Activated naive CD4-positive, alpha-beta T cell treated with anti-CD3 and anti-CD28 coated beads, Interleukin-2, amount 50 U/mL, for 24 hours (primary cell): ENCODE measurements around the gene FADS2.
A peak's percentile ranks its signal among the peaks of the same experiment; 100 is the strongest.

Experiments used
- H3K27ac Mint-ChIP-seq: one replicate; pipeline ENCODE4 v1.8.0; 2021; ENCODE audit warnings: mild to moderate bottlenecking, mixed read lengths
- H3K27me3 Mint-ChIP-seq: one replicate; pipeline ENCODE4 v1.8.0; 2021; ENCODE audit warnings: mixed read lengths
- H3K36me3 Mint-ChIP-seq: one replicate; pipeline ENCODE4 v1.8.0; 2021; ENCODE audit warnings: mixed read lengths
- H3K4me1 Mint-ChIP-seq: one replicate; pipeline ENCODE4 v1.8.0; 2021; ENCODE audit warnings: mixed read lengths
- H3K4me3 Mint-ChIP-seq: one replicate; pipeline ENCODE4 v1.8.0; 2021; ENCODE audit warnings: mild to moderate bottlenecking, mixed read lengths
- H3K9me3 Mint-ChIP-seq: one replicate; pipeline ENCODE4 v1.8.0; 2021; ENCODE audit warnings: mixed read lengths

Gene FADS2

GRCh38 chr11:61891331-61892084 lies 63.4 kb downstream of the FADS2 start, which contains the start of gene FADS3:
Gene FADS3, minus strand, starts transcription at chr11:61891545. Its CDS starts 164 bp downstream, at chr11:61891381.
- Mint-ChIP-seq H3K27ac (no peak within 1 kb of the TSS), H3K36me3 (no peaks in the 10 kb centered on the region)

DNA sequence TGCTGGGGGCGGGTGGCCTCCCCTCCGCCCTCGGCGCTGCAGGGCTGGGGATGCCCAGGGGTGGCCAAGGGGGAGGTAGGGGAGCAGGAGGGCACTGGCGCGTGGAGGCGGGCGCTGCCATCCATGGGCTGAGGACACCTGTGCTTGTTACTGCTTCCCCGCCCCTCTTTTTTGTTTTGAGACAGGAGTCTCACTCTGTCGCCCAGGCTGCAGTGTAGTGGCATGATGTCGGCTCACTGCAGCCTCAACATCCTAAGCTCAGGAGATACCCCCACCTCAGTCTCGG lies 63.9 kb downstream of the FADS2 start:
- Mint-ChIP-seq H3K9me3 (no peaks in the 10 kb centered on the region), H3K4me3 (peak overlapping the region; percentile 66), H3K36me3 (no peaks in the 10 kb centered on the region), H3K27me3 (no peaks in the 10 kb centered on the region), H3K27ac (no peak overlapping the region), H3K4me1 (peaks cover 3% of the 10 kb centered on the region)

More at GRCh38 chr11:61891331-61892084, 63.4 kb downstream of the FADS2 start, which contains the start of gene FADS3:
- Mint-ChIP-seq H3K27me3 (no peaks in the 10 kb centered on the region), H3K4me1 (peaks cover 3% of the 10 kb centered on the region), H3K4me3 (peak within 1 kb of the TSS; percentile 72), H3K9me3 (no peaks in the 10 kb centered on the region)

DNA sequence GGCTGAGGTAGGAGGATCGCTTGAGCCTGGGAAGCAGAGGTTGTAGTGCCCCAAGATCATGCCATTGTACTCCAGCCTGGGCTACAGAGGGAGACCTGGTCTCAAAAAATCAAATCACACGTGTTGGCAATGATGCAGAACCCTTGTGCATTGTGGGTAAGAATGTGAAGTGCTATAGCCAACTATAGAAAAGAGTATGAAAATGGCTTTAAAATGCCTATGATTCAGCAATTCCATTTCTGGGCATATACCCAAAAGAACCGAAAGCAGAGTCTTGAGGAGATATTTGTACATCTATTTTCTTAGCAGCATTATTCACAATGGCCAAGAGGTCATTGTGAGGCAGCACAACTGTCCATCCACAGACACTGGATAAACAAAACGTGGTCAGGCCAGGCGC lies 65.9 kb downstream of the FADS2 start:
- Mint-ChIP-seq H3K4me1 (peaks cover 3% of the 10 kb centered on the region), H3K27me3 (no peaks in the 10 kb centered on the region), H3K4me3 (no peak overlapping the region), H3K36me3 (no peaks in the 10 kb centered on the region), H3K27ac (no peak overlapping the region), H3K9me3 (no peaks in the 10 kb centered on the region)

DNA sequence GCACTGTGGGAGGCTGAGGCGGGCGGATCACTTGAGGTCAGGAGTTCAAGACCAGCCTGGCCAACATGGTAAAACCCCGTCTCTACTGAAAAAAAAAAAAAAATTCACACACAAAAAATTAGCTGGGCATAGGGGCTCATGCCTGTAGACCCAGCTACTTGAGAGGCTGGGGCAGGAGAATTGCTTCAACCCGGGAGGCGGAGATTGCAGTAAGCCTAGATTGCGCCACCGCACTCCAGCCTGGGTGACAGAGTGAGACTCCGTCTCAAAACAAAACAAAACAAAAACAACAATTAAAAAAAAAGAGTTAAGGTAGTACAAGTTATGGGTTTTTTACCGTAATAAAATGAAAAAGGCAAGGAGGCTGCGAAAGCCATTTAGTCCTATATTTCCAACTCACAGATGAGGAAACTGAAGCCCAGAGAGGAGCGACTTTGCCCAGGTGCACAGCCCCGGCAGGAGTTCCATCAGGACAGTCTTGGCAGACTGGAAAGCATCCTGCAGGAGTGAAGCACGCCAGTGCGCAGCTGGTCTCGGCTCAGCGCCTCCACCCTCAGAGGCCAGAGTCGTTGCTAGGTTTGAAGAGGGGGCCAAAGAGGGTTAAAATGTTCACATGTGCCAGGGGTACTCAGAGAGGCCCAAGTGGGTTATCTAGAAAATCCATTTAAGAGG lies 67.1 kb downstream of the FADS2 start:
- Mint-ChIP-seq H3K9me3 (no peaks in the 10 kb centered on the region), H3K36me3 (no peaks in the 10 kb centered on the region), H3K27me3 (no peaks in the 10 kb centered on the region), H3K27ac (no peak overlapping the region), H3K4me1 (peaks cover 8% of the 10 kb centered on the region), H3K4me3 (no peak overlapping the region)

DNA sequence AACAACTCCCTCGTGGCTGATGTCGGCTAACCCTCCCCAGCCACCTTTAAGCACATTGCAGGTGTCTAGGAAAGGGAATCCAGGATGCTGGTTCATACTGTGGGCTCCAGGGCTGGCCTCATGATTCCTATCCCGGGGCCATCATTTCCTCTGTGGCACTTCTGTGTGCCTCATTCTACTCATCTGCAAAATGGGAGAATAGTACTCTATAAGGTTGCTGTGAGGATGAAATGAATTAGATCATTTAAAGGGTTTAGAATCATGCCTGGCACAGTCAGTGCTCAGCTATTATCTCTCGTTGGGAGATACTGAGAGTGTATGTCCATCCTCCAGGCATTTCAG lies 67.6 kb downstream of the FADS2 start:
- no peak overlapping the region for H3K27ac Mint-ChIP-seq
- no peak overlapping the region for H3K4me3 Mint-ChIP-seq
- no peaks in the 10 kb centered on the region for H3K9me3 Mint-ChIP-seq
- H3K27me3 Mint-ChIP-seq: no peaks in the 10 kb centered on the region
- peaks cover 8% of the 10 kb centered on the region for H3K4me1 Mint-ChIP-seq
- H3K36me3 Mint-ChIP-seq: no peaks in the 10 kb centered on the region

DNA sequence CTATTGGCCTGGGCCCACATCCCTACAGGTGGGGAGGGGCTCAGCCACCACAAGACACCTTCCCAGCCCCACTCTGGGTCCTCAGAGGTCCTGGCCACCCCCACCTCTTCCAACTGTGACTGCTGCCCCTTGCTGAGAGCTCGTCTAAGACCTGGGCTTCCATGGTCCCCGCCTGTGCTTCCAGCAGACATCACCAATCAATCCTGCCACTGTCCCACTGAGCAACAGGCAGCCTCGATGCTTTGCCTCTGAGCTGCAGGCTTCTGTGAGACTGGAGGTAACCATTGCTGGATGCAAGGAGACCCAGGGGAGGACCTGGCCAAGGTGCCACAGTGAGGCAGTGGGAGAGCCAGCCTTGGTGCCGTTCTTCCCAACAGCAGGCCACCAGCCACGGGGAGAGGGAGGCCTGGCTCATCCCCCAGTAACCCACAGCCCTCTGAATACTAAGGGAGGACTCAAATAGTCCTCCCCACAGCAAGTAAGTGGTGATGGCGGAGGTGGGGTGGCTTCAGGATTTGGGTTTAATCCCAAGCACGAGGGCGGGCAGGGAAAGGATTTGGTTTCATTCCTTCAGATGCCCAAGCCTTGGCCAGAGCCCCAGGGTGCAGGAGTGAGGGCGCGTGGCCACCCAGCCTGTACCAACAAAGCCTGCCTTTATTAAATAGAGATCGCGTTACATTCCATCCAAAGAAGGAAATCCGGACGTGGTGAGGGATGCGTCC lies 68.7 kb downstream of the FADS2 start:
- no peak overlapping the region for H3K27ac Mint-ChIP-seq
- H3K9me3 Mint-ChIP-seq: no peaks in the 10 kb centered on the region
- H3K27me3 Mint-ChIP-seq: no peaks in the 10 kb centered on the region
- H3K4me1 Mint-ChIP-seq: peaks cover 5% of the 10 kb centered on the region
- no peaks in the 10 kb centered on the region for H3K36me3 Mint-ChIP-seq
- no peak overlapping the region for H3K4me3 Mint-ChIP-seq

GRCh38 chr11:61897387-61898246 lies 69.5 kb downstream of the FADS2 start:
- Mint-ChIP-seq H3K36me3 (no peaks in the 10 kb centered on the region), H3K4me1 (peaks cover 5% of the 10 kb centered on the region)

GRCh38 chr11:61898247-61898582 lies 70.1 kb downstream of the FADS2 start:
- no peaks in the 10 kb centered on the region for H3K9me3 Mint-ChIP-seq
- no peaks in the 10 kb centered on the region for H3K36me3 Mint-ChIP-seq
- no peak overlapping the region for H3K27ac Mint-ChIP-seq

More at GRCh38 chr11:61897387-61898246, 69.5 kb downstream of the FADS2 start:
- Mint-ChIP-seq H3K27ac (no peak overlapping the region), H3K27me3 (no peaks in the 10 kb centered on the region), H3K9me3 (no peaks in the 10 kb centered on the region), H3K4me3 (no peak overlapping the region)

GRCh38 chr11:61899146-61899841 lies 71.2 kb downstream of the FADS2 start:
- Mint-ChIP-seq H3K4me3 (no peak overlapping the region), H3K9me3 (no peaks in the 10 kb centered on the region), H3K27ac (peak overlapping the region; percentile 31)

More at GRCh38 chr11:61898247-61898582, 70.1 kb downstream of the FADS2 start:
- Mint-ChIP-seq H3K4me1 (peaks cover 5% of the 10 kb centered on the region), H3K4me3 (no peak overlapping the region), H3K27me3 (no peaks in the 10 kb centered on the region)

DNA sequence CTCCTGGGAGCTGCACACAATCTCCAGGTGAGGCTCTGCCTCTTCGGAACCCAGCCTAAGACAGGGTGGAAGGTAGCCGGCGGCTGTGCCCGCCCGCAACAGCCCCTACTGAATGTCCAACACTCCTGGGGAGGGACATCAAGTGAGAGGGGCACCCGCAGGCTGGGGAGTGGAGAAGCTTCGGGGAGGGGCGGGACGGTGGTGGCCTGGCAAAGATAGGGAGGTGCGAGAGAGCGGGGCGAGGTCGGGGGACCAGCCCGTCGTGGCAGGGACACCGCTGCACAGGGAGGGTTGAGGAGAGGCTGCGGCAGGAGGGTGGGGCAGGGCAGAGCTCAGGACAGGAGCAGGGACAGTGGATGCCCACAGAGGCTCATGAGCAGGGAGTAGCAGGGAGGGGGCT lies 72.2 kb downstream of the FADS2 start:
- no peaks in the 10 kb centered on the region for H3K36me3 Mint-ChIP-seq
- H3K4me3 Mint-ChIP-seq: no peak overlapping the region
- H3K9me3 Mint-ChIP-seq: no peaks in the 10 kb centered on the region
- no peak overlapping the region for H3K27ac Mint-ChIP-seq
- no peaks in the 10 kb centered on the region for H3K27me3 Mint-ChIP-seq
- H3K4me1 Mint-ChIP-seq: peaks cover 5% of the 10 kb centered on the region

More at GRCh38 chr11:61899146-61899841, 71.2 kb downstream of the FADS2 start:
- Mint-ChIP-seq H3K4me1 (peaks cover 5% of the 10 kb centered on the region), H3K36me3 (no peaks in the 10 kb centered on the region), H3K27me3 (no peaks in the 10 kb centered on the region)

DNA sequence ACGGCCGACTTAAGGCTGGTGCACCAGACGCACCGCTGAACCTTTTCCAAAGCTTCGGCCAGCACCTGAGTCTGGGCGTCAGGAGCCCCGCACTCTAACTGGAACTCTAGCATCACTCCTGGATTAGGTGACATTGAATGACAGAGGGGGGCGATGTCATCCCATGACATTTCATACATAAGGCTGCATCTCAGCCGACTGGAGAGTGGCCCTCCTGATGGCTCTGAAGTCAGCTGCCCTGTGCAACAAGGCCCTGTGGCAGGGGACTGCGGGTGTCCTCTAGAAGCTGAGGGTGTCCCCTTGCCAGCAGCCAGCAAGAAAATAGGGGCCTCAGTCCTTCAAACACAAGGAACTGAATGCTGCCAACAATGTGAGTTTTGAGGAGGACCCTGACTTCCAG lies 73.3 kb downstream of the FADS2 start:
- H3K36me3 Mint-ChIP-seq: no peaks in the 10 kb centered on the region
- no peak overlapping the region for H3K27ac Mint-ChIP-seq
- H3K4me3 Mint-ChIP-seq: no peak overlapping the region
- H3K9me3 Mint-ChIP-seq: no peaks in the 10 kb centered on the region
- H3K27me3 Mint-ChIP-seq: no peaks in the 10 kb centered on the region
- peaks cover 5% of the 10 kb centered on the region for H3K4me1 Mint-ChIP-seq

GRCh38 chr11:61902313-61902712 lies 74.2 kb downstream of the FADS2 start:
- H3K27me3 Mint-ChIP-seq: no peaks in the 10 kb centered on the region
- no peak overlapping the region for H3K27ac Mint-ChIP-seq
- H3K4me1 Mint-ChIP-seq: peaks cover 5% of the 10 kb centered on the region
- no peaks in the 10 kb centered on the region for H3K9me3 Mint-ChIP-seq
- no peak overlapping the region for H3K4me3 Mint-ChIP-seq
- H3K36me3 Mint-ChIP-seq: no peaks in the 10 kb centered on the region

GRCh38 chr11:61903845-61904244 lies 75.7 kb downstream of the FADS2 start:
- Mint-ChIP-seq H3K4me3 (no peak overlapping the region), H3K4me1 (peaks cover 5% of the 10 kb centered on the region), H3K27me3 (no peaks in the 10 kb centered on the region), H3K36me3 (no peaks in the 10 kb centered on the region), H3K27ac (no peak overlapping the region), H3K9me3 (no peaks in the 10 kb centered on the region)

GRCh38 chr11:61904539-61905048 lies 76.5 kb downstream of the FADS2 start:
- H3K9me3 Mint-ChIP-seq: no peaks in the 10 kb centered on the region
- no peak overlapping the region for H3K4me3 Mint-ChIP-seq
- no peaks in the 10 kb centered on the region for H3K4me1 Mint-ChIP-seq
- H3K27me3 Mint-ChIP-seq: no peaks in the 10 kb centered on the region
- no peak overlapping the region for H3K27ac Mint-ChIP-seq
- no peaks in the 10 kb centered on the region for H3K36me3 Mint-ChIP-seq
